ENCODE measurements around the gene EXOC6B. TPM values are rescaled to one million over a fixed set of nuclear protein-coding genes. Genes with fewer than 3 reads are reported as not detected.

The EXOC6B gene
- total and polyA plus RNA-seq, 10 of the 15 experiments (the other 5 are each of a cell fraction or from before 2014, with no cell fraction given): 0.23 to 2.2 (median 1.2) TPM

DNA sequence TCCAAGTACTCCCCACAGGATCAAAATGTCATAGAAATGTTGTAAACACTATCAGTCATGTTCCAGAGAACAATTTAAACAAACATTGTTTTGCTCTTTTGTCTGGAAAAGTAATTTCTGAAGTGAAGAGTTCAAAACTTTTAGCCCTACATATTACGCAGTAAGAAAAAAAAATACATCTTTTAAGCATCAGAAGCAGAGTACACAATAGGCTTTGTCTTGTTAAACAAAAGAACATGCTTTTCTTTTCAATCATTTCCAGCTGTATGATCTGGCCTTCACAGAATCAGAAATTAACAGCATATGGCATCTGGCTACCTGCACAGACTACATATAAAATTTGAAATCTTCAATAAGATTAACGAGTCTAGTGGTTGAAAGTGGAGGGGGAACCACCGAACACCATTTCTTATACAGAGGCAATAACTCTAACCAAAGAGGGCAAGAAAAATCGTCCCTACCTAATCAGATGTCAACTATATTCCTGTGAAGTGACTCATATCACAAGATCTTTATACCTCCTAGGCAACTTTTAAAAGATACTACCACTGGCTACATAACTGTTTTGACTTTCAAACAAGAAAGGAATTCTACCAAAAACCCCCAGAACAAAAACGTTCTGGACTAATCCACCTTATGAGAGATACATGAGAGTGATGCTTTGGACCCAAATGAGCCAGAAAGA, 149.3 kb downstream of the EXOC6B start:
- SMC1A ChIA-PET (ENCODE audit: uncharacterized antibody, unreplicated experiment): no interaction called here
- Histone ChIP-seq H4K20me1 (ENCODE audit: control insufficient read depth, insufficient read depth) (no peaks in the 10 kb centered on the region), H3K36me3 (ENCODE audit: control insufficient read depth in 2 of 2, insufficient read depth in 2 of 2, low read length in 1 of 2) (no peaks in the 10 kb centered on the region), H3K9me3 (replicated peaks; ENCODE audit: control insufficient read depth, insufficient read depth, low read length) (no peaks in the 10 kb centered on the region), H3K27me3 (replicated peaks in 1 of 2; ENCODE audit: control insufficient read depth in 2 of 2, insufficient read depth in 2 of 2, low read length in 1 of 2) (no peaks in the 10 kb centered on the region), H2AFZ (ENCODE audit: control insufficient read depth, low read depth, low read length) (no peak overlapping the region), H3K27ac (ENCODE audit: control insufficient read depth, insufficient read depth) (no peak overlapping the region), H3K4me2 (ENCODE audit: control insufficient read depth, insufficient read depth) (no peak overlapping the region), H3K4me1 (ENCODE audit: control insufficient read depth, insufficient read depth, low read length) (no peaks in the 10 kb centered on the region), H3K4me3 (no peak overlapping the region), H3K9ac (ENCODE audit: control insufficient read depth, insufficient read depth, low read length) (no peak overlapping the region), H3K79me2 (ENCODE audit: control insufficient read depth, insufficient read depth, low read length) (no peaks in the 10 kb centered on the region)
- FAIRE-seq: no peak
- no peak for ATAC-seq
- no peak for DNase-seq (ENCODE audit: low read depth, low spot score)
- RAD21 ChIA-PET (ENCODE audit: unreplicated experiment): no interaction called here
- intact Hi-C loops (cut with micrococcal nuclease; ENCODE audit: unreplicated experiment) (no loop called here), in situ Hi-C loops (cut with MboI) (no loop called here)
- 6% methylated on average over 5 of the region's 5 CpGs for WGBS (ENCODE audit: insufficient coverage, insufficient replicate concordance, low lambda C conversion rate, missing lambda C conversion rate)
- TF ChIP-seq, protein P1, sequence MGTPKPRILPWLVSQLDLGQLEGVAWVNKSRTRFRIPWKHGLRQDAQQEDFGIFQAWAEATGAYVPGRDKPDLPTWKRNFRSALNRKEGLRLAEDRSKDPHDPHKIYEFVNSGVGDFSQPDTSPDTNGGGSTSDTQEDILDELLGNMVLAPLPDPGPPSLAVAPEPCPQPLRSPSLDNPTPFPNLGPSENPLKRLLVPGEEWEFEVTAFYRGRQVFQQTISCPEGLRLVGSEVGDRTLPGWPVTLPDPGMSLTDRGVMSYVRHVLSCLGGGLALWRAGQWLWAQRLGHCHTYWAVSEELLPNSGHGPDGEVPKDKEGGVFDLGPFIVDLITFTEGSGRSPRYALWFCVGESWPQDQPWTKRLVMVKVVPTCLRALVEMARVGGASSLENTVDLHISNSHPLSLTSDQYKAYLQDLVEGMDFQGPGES (IDR thresholded peaks at IDR 0.05): no peak
- TF ChIP-seq RUNX3 (IDR thresholded peaks at IDR 0.05; ENCODE audit: low read length) (no peak), MTA2 (IDR thresholded peaks at IDR 0.05; ENCODE audit: low read depth) (no peak), NR2C2 (IDR thresholded peaks at IDR 0.05; ENCODE audit: borderline replicate concordance, control insufficient read depth, insufficient read length, low read depth) (no peak), FOXM1 (IDR thresholded peaks at IDR 0.05; ENCODE audit: low read depth, low read length) (no peak), BACH1 (IDR thresholded peaks at IDR 0.05; ENCODE audit: borderline replicate concordance) (no peak), EP300 (IDR thresholded peaks at IDR 0.05; ENCODE audit: borderline replicate concordance in 1 of 2, control insufficient read depth in 1 of 2, low read depth in 2 of 2, low read length in 2 of 2) (no peak), FOS (IDR thresholded peaks at IDR 0.05; ENCODE audit: borderline replicate concordance, extremely low read depth, insufficient read length) (no peak), NFYB (IDR thresholded peaks at IDR 0.05; ENCODE audit: insufficient read depth, low read depth, low read length) (no peak), RAD51 (IDR thresholded peaks at IDR 0.05) (no peak), SREBF2 (IDR thresholded peaks at IDR 0.05; ENCODE audit: low read length) (no peak)
- TF ChIP-seq, protein P2, sequence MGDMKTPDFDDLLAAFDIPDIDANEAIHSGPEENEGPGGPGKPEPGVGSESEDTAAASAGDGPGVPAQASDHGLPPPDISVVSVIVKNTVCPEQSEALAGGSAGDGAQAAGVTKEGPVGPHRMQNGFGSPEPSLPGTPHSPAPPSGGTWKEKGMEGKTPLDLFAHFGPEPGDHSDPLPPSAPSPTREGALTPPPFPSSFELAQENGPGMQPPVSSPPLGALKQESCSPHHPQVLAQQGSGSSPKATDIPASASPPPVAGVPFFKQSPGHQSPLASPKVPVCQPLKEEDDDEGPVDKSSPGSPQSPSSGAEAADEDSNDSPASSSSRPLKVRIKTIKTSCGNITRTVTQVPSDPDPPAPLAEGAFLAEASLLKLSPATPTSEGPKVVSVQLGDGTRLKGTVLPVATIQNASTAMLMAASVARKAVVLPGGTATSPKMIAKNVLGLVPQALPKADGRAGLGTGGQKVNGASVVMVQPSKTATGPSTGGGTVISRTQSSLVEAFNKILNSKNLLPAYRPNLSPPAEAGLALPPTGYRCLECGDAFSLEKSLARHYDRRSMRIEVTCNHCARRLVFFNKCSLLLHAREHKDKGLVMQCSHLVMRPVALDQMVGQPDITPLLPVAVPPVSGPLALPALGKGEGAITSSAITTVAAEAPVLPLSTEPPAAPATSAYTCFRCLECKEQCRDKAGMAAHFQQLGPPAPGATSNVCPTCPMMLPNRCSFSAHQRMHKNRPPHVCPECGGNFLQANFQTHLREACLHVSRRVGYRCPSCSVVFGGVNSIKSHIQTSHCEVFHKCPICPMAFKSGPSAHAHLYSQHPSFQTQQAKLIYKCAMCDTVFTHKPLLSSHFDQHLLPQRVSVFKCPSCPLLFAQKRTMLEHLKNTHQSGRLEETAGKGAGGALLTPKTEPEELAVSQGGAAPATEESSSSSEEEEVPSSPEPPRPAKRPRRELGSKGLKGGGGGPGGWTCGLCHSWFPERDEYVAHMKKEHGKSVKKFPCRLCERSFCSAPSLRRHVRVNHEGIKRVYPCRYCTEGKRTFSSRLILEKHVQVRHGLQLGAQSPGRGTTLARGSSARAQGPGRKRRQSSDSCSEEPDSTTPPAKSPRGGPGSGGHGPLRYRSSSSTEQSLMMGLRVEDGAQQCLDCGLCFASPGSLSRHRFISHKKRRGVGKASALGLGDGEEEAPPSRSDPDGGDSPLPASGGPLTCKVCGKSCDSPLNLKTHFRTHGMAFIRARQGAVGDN (IDR thresholded peaks at IDR 0.05): no peak
- TF ChIP-seq, protein P3, sequence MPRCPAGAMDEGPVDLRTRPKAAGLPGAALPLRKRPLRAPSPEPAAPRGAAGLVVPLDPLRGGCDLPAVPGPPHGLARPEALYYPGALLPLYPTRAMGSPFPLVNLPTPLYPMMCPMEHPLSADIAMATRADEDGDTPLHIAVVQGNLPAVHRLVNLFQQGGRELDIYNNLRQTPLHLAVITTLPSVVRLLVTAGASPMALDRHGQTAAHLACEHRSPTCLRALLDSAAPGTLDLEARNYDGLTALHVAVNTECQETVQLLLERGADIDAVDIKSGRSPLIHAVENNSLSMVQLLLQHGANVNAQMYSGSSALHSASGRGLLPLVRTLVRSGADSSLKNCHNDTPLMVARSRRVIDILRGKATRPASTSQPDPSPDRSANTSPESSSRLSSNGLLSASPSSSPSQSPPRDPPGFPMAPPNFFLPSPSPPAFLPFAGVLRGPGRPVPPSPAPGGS (IDR thresholded peaks at IDR 0.05; ENCODE audit: borderline replicate concordance, insufficient read depth, low read depth, low read length, poor library complexity, severe bottlenecking): no peak
- TF ChIP-seq, protein P4, sequence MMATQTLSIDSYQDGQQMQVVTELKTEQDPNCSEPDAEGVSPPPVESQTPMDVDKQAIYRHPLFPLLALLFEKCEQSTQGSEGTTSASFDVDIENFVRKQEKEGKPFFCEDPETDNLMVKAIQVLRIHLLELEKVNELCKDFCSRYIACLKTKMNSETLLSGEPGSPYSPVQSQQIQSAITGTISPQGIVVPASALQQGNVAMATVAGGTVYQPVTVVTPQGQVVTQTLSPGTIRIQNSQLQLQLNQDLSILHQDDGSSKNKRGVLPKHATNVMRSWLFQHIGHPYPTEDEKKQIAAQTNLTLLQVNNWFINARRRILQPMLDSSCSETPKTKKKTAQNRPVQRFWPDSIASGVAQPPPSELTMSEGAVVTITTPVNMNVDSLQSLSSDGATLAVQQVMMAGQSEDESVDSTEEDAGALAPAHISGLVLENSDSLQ (IDR thresholded peaks at IDR 0.05): no peak
- CTCF ChIA-PET: no interaction called here
- BruUV-seq (replicated peaks): no TSS peak
- POLR2A ChIA-PET: no interaction called here

All from GM12878 (cell line).